Tibial nerve (tissue), 4 donors: ENCODE measurements around the gene AKAP6.

ENCODE experiments used
- CTCF ChIP-seq, 5 experiments: fragments of 200-600 bp in 3 of 5; fragments of 450-650 bp in 2 of 5; sonication (generic) in 3 of 5; IDR thresholded peaks; one replicate each; pipeline ENCODE4 v1.5.1; 2016 to 2019; ENCODE audit warnings: antibody characterized with exemption in 5 of 5, mild to moderate bottlenecking in 3 of 5, moderate library complexity in 2 of 5
- EP300 ChIP-seq, 2 donors: sonication (generic); formaldehyde crosslinking; IDR thresholded peaks; one replicate each; pipeline ENCODE4 v1.6.1; 2017; ENCODE audit warnings: antibody characterized with exemption in 2 of 2, mild to moderate bottlenecking in 1 of 2

- no peak for TF ChIP-seq CTCF (IDR thresholded peaks at IDR 0.05)
- peak in 1 of 2 donors; percentile 15 for TF ChIP-seq EP300 (IDR thresholded peaks at IDR 0.05)
These were observed 162.4 kb downstream of the AKAP6 start for GRCh38 chr14:32491416-32492016.
